GM23338 (cell line): ENCODE results near the gene ADAMTS17.

Experiments used
- CREB1 ChIP-seq: fragments of 250-450 bp; sonication (Bioruptor Pico); IDR thresholded peaks from 2 replicates; pipeline ENCODE4 v1.5.0; 2020; ENCODE audit warnings: low read depth, mild to moderate bottlenecking, moderate library complexity
- CTCF ChIP-seq, 2 experiments: fragments of 200-600 bp in 1 of 2; sonication (generic) in 1 of 2; conservative IDR thresholded peaks; 2 replicates each; pipeline versions ENCODE4 v1.5.1 to v1.6.1; 2016 to 2017; ENCODE audit warnings: antibody characterized with exemption in 2 of 2, low read depth in 2 of 2, mild to moderate bottlenecking in 2 of 2, moderate library complexity in 1 of 2
- EZH2 ChIP-seq: fragments of 200-600 bp; sonication (generic); IDR thresholded peaks from one replicate; pipeline ENCODE4 v1.8.0; 2017; ENCODE audit warnings: antibody characterized with exemption, mild to moderate bottlenecking, low read depth; ENCODE audit not compliant: unreplicated experiment
- EZH2phosphoT487 ChIP-seq: fragments of 200-600 bp; sonication (generic); IDR thresholded peaks from one replicate; pipeline ENCODE4 v1.8.1; 2018; ENCODE audit warnings: antibody characterized with exemption; ENCODE audit not compliant: unreplicated experiment
- JUNB ChIP-seq: IDR thresholded peaks from one replicate; pipeline ENCODE4 v1.6.1; 2016; ENCODE audit warnings: antibody characterized with exemption; ENCODE audit not compliant: unreplicated experiment
- NANOG ChIP-seq: IDR thresholded peaks from 2 replicates; pipeline ENCODE4 v1.6.1; 2016; ENCODE audit warnings: antibody characterized with exemption, borderline replicate concordance
- POLR2AphosphoS5 ChIP-seq: IDR thresholded peaks from 2 replicates; pipeline ENCODE4 v1.6.1; 2016; ENCODE audit warnings: antibody characterized with exemption, low read depth
- STAT1 ChIP-seq: IDR thresholded peaks from one replicate; pipeline ENCODE4 v1.6.1; 2016; ENCODE audit warnings: antibody characterized with exemption; ENCODE audit not compliant: unreplicated experiment
- ZNF114 ChIP-seq: fragments of 250-450 bp; sonication (Bioruptor Pico); IDR thresholded peaks from 2 replicates; pipeline ENCODE4 v1.5.0; 2020; ENCODE audit warnings: mild to moderate bottlenecking, moderate library complexity
- ZNF331 ChIP-seq: fragments of 250-450 bp; sonication (Bioruptor Pico); IDR thresholded peaks from 2 replicates; pipeline ENCODE4 v1.5.0; 2020; ENCODE audit warnings: low read depth, mild to moderate bottlenecking, moderate library complexity
- ZNF462 ChIP-seq: fragments of 250-450 bp; sonication (Bioruptor Pico); IDR thresholded peaks from 2 replicates; pipeline ENCODE4 v1.5.0; 2020; ENCODE audit warnings: mild to moderate bottlenecking, moderate library complexity
- TF ChIP-seq, protein P1 (sequence below): IDR thresholded peaks from one replicate; pipeline ENCODE4 v1.6.1; 2018; ENCODE audit warnings: antibody characterized with exemption; ENCODE audit not compliant: unreplicated experiment
- TF ChIP-seq, protein P2 (sequence below): IDR thresholded peaks from 2 replicates; pipeline ENCODE4 v1.6.1; 2016; ENCODE audit warnings: antibody characterized with exemption

- TF ChIP-seq CTCF (conservative IDR thresholded peaks at IDR 0.05; ENCODE audit: low read depth in 2 of 2): no peak
- TF ChIP-seq POLR2AphosphoS5: no peak
- TF ChIP-seq JUNB: no peak
- TF ChIP-seq, protein P1, sequence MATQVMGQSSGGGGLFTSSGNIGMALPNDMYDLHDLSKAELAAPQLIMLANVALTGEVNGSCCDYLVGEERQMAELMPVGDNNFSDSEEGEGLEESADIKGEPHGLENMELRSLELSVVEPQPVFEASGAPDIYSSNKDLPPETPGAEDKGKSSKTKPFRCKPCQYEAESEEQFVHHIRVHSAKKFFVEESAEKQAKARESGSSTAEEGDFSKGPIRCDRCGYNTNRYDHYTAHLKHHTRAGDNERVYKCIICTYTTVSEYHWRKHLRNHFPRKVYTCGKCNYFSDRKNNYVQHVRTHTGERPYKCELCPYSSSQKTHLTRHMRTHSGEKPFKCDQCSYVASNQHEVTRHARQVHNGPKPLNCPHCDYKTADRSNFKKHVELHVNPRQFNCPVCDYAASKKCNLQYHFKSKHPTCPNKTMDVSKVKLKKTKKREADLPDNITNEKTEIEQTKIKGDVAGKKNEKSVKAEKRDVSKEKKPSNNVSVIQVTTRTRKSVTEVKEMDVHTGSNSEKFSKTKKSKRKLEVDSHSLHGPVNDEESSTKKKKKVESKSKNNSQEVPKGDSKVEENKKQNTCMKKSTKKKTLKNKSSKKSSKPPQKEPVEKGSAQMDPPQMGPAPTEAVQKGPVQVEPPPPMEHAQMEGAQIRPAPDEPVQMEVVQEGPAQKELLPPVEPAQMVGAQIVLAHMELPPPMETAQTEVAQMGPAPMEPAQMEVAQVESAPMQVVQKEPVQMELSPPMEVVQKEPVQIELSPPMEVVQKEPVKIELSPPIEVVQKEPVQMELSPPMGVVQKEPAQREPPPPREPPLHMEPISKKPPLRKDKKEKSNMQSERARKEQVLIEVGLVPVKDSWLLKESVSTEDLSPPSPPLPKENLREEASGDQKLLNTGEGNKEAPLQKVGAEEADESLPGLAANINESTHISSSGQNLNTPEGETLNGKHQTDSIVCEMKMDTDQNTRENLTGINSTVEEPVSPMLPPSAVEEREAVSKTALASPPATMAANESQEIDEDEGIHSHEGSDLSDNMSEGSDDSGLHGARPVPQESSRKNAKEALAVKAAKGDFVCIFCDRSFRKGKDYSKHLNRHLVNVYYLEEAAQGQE: no peak
- TF ChIP-seq CREB1 (CRISPR knock-in tag): no peak
- no peak for TF ChIP-seq EZH2phosphoT487
- no peak for TF ChIP-seq NANOG
- TF ChIP-seq EZH2: no peak
- TF ChIP-seq, protein P2, sequence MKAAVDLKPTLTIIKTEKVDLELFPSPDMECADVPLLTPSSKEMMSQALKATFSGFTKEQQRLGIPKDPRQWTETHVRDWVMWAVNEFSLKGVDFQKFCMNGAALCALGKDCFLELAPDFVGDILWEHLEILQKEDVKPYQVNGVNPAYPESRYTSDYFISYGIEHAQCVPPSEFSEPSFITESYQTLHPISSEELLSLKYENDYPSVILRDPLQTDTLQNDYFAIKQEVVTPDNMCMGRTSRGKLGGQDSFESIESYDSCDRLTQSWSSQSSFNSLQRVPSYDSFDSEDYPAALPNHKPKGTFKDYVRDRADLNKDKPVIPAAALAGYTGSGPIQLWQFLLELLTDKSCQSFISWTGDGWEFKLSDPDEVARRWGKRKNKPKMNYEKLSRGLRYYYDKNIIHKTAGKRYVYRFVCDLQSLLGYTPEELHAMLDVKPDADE: no peak
- no peak for TF ChIP-seq ZNF114
- TF ChIP-seq ZNF462 (CRISPR knock-in tag): no peak
- TF ChIP-seq STAT1: no peak
- TF ChIP-seq ZNF331: no peak
These were observed 151.1 kb downstream of the ADAMTS17 start for GRCh38 chr15:100190675-100191074.
